Rectal smooth muscle tissue (tissue), 1 donor: Measurements from ENCODE around the gene ELANE.
A peak's percentile ranks its signal among the peaks of the same experiment; 100 is the strongest.
"Not testable (repeated sequence)": the region's sequence is repeated elsewhere in the genome, so short reads cannot be mapped to it uniquely, and the experiment has no call there.

Source experiments
- H3K27ac ChIP-seq: one replicate; pipeline ENCODE4 v1.7.0; 2013; ENCODE audit warnings: low read depth, low read length, inconsistent platforms
- H3K27me3 ChIP-seq: one replicate; pipeline ENCODE4 v1.7.0; 2013; ENCODE audit warnings: low read length; ENCODE audit not compliant: control insufficient read depth, insufficient read depth
- H3K36me3 ChIP-seq: one replicate; pipeline ENCODE4 v1.7.0; 2013; ENCODE audit warnings: low read length; ENCODE audit not compliant: control insufficient read depth, insufficient read depth
- H3K4me1 ChIP-seq: one replicate; pipeline ENCODE4 v1.7.0; 2013; ENCODE audit warnings: low read length; ENCODE audit not compliant: control insufficient read depth, insufficient read depth
- H3K4me3 ChIP-seq: one replicate; pipeline ENCODE4 v1.7.0; 2013; ENCODE audit warnings: low read length
- H3K9ac ChIP-seq: one replicate; pipeline ENCODE4 v1.7.0; 2013; ENCODE audit warnings: low read length

The ELANE gene

DNA sequence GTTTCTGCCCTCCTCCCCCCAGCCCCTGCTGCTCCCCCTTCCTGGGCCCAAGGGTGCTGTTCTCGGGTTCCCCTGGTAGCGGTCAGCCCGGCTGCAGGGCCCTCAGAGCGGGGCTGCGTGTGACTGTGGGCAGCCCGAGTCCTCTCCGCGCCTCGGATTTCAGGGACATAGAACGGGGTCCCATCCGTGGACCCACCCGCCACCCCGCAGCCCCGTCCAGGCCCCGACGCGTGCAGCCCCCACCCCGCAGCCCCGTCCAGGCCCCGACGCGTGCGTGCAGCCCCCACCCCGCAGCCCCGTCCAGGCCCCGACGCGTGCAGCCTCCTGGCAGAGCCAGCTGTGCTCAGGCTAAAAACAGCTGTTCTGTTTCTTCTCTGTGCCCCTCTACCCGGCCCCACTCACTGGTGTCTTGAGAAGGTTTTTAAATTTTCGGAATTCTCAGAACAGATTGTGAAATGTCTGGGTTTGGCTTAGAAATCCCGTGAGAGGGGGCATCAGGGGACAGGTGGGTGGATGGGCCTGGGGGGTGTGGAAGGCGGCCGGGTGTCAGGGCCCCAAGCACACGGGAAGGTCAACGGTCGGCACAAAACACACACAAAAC lies 16.8 kb upstream of the ELANE start:
- no peaks in the 10 kb centered on the region for H3K4me1 ChIP-seq
- no peak overlapping the region for H3K4me3 ChIP-seq
- no peak overlapping the region for H3K9ac ChIP-seq
- peaks cover 18% of the 10 kb centered on the region for H3K27me3 ChIP-seq
- H3K36me3 ChIP-seq = no peaks in the 10 kb centered on the region
- H3K27ac ChIP-seq = no peak overlapping the region

GRCh38 chr19:840519-841206 lies 11.4 kb upstream of the ELANE start, which contains the start of gene PRTN3:
PRTN3 (plus strand) TSS chr19:840999; CDS start chr19:841009, 10 bp downstream.
- no peak within 1 kb of the TSS for H3K27ac ChIP-seq
- no peak within 1 kb of the TSS for H3K9ac ChIP-seq
- no peak within 1 kb of the TSS for H3K4me3 ChIP-seq
- H3K36me3 ChIP-seq = no peaks in the 10 kb centered on the region
- no peaks in the 10 kb centered on the region for H3K4me1 ChIP-seq
- H3K27me3 ChIP-seq = peaks cover 30% of the 10 kb centered on the region

- not testable (repeated sequence) for H3K4me3 ChIP-seq, H3K36me3 ChIP-seq, H3K9ac ChIP-seq, H3K4me1 ChIP-seq, H3K27ac ChIP-seq
- peaks cover 23% of the 10 kb centered on the region for H3K27me3 ChIP-seq
Measured at GRCh38 chr19:842802-843179, 9.3 kb upstream of the ELANE start.

DNA sequence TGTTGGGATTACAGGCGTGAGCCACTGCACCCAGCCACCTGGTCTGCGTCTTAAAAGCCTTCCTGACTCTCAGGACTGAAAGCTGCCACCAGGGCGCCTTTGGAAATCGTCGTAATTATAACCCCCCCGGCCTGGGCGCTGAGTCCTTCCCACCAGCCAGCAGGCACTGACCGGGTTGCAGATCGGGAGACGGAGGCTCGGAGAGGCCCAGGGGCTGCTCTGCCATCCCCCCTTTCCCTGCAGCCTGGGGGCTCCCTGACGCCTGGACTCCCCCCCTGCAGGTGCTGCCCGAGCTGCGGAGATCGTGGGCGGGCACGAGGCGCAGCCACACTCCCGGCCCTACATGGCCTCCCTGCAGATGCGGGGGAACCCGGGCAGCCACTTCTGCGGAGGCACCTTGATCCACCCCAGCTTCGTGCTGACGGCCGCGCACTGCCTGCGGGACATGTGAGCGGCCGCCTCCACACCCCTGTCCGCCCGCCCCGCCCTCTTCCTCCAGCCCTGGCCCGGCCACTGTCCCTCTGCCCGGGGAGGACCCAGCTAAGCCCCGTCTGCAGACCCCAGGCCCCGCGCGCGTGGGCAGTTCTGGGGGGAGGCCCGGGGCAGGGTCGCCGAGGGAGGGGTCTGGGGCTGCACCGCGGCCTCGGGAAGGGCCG lies 8.8 kb upstream of the ELANE start:
- H3K9ac ChIP-seq = no peak overlapping the region
- H3K4me1 ChIP-seq = no peaks in the 10 kb centered on the region
- H3K4me3 ChIP-seq = peak overlapping the region; percentile 41
- peaks cover 23% of the 10 kb centered on the region for H3K27me3 ChIP-seq
- H3K36me3 ChIP-seq = no peaks in the 10 kb centered on the region
- no peak overlapping the region for H3K27ac ChIP-seq

GRCh38 chr19:843836-844545 lies 8.1 kb upstream of the ELANE start:
- no peaks in the 10 kb centered on the region for H3K36me3 ChIP-seq
- peaks cover 23% of the 10 kb centered on the region for H3K27me3 ChIP-seq
- H3K27ac ChIP-seq = no peak overlapping the region
- H3K4me1 ChIP-seq = no peaks in the 10 kb centered on the region
- no peak overlapping the region for H3K9ac ChIP-seq
- H3K4me3 ChIP-seq = peak overlapping the region; percentile 41

DNA sequence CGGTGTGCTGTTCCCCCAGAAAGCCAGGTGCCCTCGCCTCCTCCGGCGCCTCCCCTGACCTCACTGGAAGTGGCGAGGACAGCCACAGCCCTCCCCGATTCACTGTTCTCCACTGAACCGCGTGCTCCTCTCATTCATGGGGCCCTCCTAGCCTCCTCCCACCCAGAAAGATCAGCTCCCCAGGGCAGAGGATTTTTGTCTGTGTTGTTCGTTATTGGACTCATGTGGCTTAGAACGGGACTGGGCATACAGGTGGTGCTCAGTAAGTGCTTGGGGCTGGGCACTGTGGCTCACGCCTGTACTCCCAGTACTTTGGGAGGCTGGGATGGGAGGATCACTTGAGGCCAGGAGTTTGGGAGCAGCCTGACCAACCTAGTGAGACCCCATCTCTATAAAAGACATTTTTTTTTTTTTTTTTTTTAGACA lies 7.5 kb upstream of the ELANE start:
- Histone ChIP-seq H3K27ac (no peak overlapping the region), H3K27me3 (peaks cover 23% of the 10 kb centered on the region), H3K4me3 (no peak overlapping the region), H3K36me3 (no peaks in the 10 kb centered on the region), H3K9ac (no peak overlapping the region), H3K4me1 (no peaks in the 10 kb centered on the region)

GRCh38 chr19:845707-846521 lies 6.2 kb upstream of the ELANE start:
- Histone ChIP-seq H3K27ac (no peak overlapping the region), H3K4me1 (peaks cover 3% of the 10 kb centered on the region), H3K27me3 (peaks cover 19% of the 10 kb centered on the region), H3K36me3 (no peaks in the 10 kb centered on the region), H3K9ac (no peak overlapping the region), H3K4me3 (no peak overlapping the region)

DNA sequence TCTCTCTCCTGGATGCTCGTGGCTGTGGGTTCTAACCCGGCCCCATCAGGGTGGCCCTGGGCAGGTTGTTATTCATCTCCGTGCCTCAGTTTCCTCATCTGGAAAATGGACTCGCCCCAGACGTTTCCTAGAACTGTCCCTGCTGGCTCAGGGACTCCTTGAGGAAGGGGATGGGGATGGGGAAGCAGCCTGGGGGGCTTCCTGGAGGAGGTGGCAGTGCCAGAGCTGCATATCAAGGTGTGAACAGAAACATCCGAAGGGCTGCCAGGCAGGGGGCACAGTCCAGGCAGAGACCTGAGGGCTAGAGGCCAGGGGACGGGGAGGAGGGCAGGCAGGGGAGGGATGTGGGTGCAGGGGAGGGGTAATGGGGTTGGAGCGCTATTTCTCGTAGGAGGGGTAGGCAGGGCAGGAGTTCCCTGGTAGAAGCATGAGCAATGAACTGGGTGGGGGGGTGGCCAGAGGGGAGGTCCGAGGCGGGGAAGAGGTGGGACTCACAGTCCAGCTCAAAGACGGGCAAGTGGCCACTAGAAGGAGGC lies 3.6 kb upstream of the ELANE start:
- H3K4me1 ChIP-seq = peaks cover 8% of the 10 kb centered on the region
- peak overlapping the region; percentile 45 for H3K27ac ChIP-seq
- H3K27me3 ChIP-seq = peaks cover 13% of the 10 kb centered on the region

GRCh38 chr19:849195-849594 lies 2.9 kb upstream of the ELANE start:
- H3K27me3 ChIP-seq = peaks cover 13% of the 10 kb centered on the region
- not testable (repeated sequence) for H3K27ac ChIP-seq, H3K36me3 ChIP-seq, H3K4me1 ChIP-seq, H3K9ac ChIP-seq, H3K4me3 ChIP-seq

More for the DNA sequence above, 3.6 kb upstream of the ELANE start:
- no peak overlapping the region for H3K9ac ChIP-seq
- no peak overlapping the region for H3K4me3 ChIP-seq
- no peaks in the 10 kb centered on the region for H3K36me3 ChIP-seq

DNA sequence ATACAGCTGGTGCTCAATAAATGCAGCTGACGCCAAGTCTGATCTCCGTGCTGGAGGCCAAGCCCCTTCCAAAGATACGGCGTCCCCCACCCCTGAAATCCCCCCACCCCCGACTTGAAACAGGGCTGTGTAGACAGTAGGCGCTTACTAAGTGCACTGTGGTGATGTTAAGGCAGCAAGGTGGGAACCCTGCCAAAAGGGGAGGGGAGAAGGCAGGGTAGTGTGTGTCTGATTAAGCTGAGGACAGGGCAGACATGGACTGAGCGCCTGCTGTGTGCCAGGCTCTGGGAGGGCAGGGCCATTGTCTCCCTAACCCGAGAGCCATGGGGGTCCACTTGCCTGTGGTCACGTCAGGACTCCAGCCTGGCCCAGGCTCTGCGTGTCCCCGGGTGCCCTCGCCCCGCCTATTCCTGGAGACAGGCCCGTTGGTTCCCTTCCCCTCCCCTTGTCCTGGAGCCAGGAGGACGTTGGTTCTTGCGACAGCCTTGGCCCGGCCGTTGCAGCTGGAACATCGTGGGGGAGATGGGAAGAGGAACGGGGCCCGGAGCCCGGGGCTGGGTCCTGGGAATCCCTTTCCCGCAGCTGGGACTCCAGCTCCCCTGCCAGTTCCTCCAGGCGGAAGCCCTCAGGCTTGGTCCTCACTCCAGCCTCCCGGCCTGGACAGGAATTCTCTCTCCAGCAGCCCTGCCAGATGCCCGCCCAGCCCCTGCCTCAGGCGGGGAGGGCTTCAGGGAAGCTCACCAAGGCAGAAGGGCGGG lies 1.7 kb upstream of the ELANE start:
- peaks cover 8% of the 10 kb centered on the region for H3K4me1 ChIP-seq
- peak overlapping the region; percentile 19 for H3K4me3 ChIP-seq
- H3K36me3 ChIP-seq = no peaks in the 10 kb centered on the region
- peaks cover 6% of the 10 kb centered on the region for H3K27me3 ChIP-seq
- peak overlapping the region; percentile 80 for H3K27ac ChIP-seq
- no peak overlapping the region for H3K9ac ChIP-seq

- peak overlapping the region; percentile 19 for H3K4me3 ChIP-seq
- no peak overlapping the region for H3K9ac ChIP-seq
- H3K27me3 ChIP-seq = peaks cover 5% of the 10 kb centered on the region
Measured at GRCh38 chr19:850979-851335, 1.1 kb upstream of the ELANE start.

More at GRCh38 chr19:850979-851335, 1.1 kb upstream of the ELANE start:
- no peaks in the 10 kb centered on the region for H3K36me3 ChIP-seq
- peak overlapping the region; percentile 80 for H3K27ac ChIP-seq
- peaks cover 8% of the 10 kb centered on the region for H3K4me1 ChIP-seq
